ENCODE measurements around the gene CEP131.

The CEP131 gene

DNA sequence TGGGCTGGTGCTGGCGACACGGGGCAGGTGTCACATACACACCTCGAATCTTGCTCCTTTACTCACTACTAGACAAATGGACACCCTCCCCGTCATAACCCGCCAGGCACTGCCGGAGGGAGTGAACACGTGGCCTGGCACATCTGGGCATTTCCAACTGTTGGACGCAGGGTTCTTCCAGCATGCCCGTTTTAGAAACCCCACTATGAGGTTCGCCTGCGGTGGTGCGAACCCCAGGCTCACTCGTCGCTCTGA is 6.8 kb upstream of the CEP131 start:
- no peak for TF ChIP-seq ZNF184 (tag by site-specific recombination; IDR thresholded peaks at IDR 0.05)
- no peaks in the 10 kb centered on the region; the same call in 1 of the 2 replicates for H3K4me1 ChIP-seq (ENCODE audit: control insufficient read depth, insufficient read depth, low read length)
- no peaks in the 10 kb centered on the region for H3K9me3 ChIP-seq (ENCODE audit: control insufficient read depth, insufficient read depth, low read depth, low read length)
- no peak overlapping the region for H3K27ac ChIP-seq (ENCODE audit: extremely low read depth, low read depth, low read length)
- peaks cover 5 to 54% of the 10 kb centered on the region in 2 experiments; a peak in 2 of 3 replicates for H3K36me3 ChIP-seq (ENCODE audit: control insufficient read depth in 2 of 2, insufficient read depth in 1 of 2, low read length in 2 of 2)
- CTCF ChIA-PET = interaction anchor here (0.8 to 2.5 kb wide), 3 partner anchors 24 to 88 kb away, joined by 3 to 23 read pairs (median 3); no protein-coding TSS in a partner anchor
- POLR2A ChIA-PET = interaction anchor here (1.6 kb wide), 1 partner anchor 9 kb away, joined by 5 read pairs; the partner anchor contains the start of genes NDUFAF8 and TEPSIN
- no peak overlapping the region for H3K4me3 ChIP-seq (ENCODE audit: low read depth, low read length)

DNA sequence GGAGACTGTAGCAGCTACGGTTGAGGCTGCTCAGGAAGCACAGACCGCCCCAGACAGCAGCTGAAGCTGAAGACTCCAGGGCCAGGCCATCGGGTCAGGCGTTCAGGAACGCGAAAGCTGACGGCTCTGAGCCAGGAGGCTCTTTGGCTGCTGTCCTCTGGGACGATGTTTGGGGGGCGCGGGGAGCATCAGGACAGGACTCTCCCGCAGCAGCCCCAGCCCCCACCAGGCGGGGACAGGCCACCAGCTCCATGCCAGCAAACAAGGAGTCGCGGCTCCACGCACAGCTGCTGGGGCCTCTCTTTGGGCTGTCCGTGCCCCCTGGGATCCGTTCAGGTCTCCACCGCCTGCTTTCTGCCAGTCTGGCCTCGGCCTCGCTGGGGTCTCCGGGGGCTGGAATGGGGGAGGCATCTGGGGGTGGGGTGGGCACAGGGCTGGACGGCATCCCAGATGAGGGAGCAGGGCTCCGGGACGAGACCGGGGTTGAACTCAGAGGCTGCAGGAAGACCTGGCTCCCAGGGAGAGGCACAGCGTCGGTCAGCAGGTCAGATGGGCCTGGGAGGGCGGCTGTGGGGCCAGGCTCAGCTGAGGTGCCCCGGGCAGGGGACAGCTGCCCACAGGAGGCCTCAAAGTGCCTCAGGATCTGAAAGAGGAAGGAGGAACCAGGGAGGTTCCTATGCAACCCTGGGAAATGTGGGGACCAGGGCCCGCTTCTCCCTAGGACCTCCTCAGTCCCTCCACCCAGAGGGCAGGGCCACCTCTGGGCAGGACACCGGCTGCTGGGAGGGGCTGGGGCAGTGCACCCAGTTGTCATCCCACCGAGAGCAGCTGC is 6.3 kb upstream of the CEP131 start:
- ChIA-PET CTCF (interaction anchor here (0.8 kb wide), 1 partner anchor 24 kb away, joined by 3 read pairs; no protein-coding TSS in a partner anchor), POLR2A (interaction anchor here (0.9 kb wide), 1 partner anchor 323 kb away, joined by 3 read pairs; no protein-coding TSS in a partner anchor)
- Histone ChIP-seq H3K9me3 (ENCODE audit: control insufficient read depth, insufficient read depth, low read depth, low read length) (no peaks in the 10 kb centered on the region), H3K27ac (ENCODE audit: extremely low read depth, low read depth, low read length) (no peak overlapping the region), H3K4me3 (ENCODE audit: low read depth, low read length) (no peak overlapping the region), H3K4me1 (ENCODE audit: control insufficient read depth, insufficient read depth, low read length) (no peaks in the 10 kb centered on the region), H3K36me3 (ENCODE audit: control insufficient read depth in 2 of 2, insufficient read depth in 1 of 2, low read length in 2 of 2) (peaks cover 5 to 54% of the 10 kb centered on the region in 2 experiments; a peak in 2 of 3 replicates)
- TF ChIP-seq ZNF239 (tag by site-specific recombination; IDR thresholded peaks at IDR 0.05) (no peak), ZNF23 (tag by site-specific recombination; IDR thresholded peaks at IDR 0.05; ENCODE audit: borderline replicate concordance) (no peak), SALL2 (tag by site-specific recombination; IDR thresholded peaks at IDR 0.05; ENCODE audit: borderline replicate concordance) (no peak), SP7 (tag by site-specific recombination; IDR thresholded peaks at IDR 0.05) (no peak), ZNF843 (tag by site-specific recombination; IDR thresholded peaks at IDR 0.05) (no peak), ZNF354C (tag by site-specific recombination; IDR thresholded peaks at IDR 0.05; ENCODE audit: borderline replicate concordance, low read depth) (no peak), KLF1 (tag by site-specific recombination; IDR thresholded peaks at IDR 0.05) (no peak), ZFP3 (tag by site-specific recombination; IDR thresholded peaks at IDR 0.05; ENCODE audit: low read depth) (no peak), SCRT1 (tag by site-specific recombination; IDR thresholded peaks at IDR 0.05; ENCODE audit: borderline replicate concordance) (no peak), ZNF221 (tag by site-specific recombination; IDR thresholded peaks at IDR 0.05; ENCODE audit: borderline replicate concordance) (no peak), RBAK (tag by site-specific recombination; IDR thresholded peaks at IDR 0.05) (no peak), SP3 (tag by site-specific recombination; IDR thresholded peaks at IDR 0.05) (no peak)
- TF ChIP-seq, protein P1, sequence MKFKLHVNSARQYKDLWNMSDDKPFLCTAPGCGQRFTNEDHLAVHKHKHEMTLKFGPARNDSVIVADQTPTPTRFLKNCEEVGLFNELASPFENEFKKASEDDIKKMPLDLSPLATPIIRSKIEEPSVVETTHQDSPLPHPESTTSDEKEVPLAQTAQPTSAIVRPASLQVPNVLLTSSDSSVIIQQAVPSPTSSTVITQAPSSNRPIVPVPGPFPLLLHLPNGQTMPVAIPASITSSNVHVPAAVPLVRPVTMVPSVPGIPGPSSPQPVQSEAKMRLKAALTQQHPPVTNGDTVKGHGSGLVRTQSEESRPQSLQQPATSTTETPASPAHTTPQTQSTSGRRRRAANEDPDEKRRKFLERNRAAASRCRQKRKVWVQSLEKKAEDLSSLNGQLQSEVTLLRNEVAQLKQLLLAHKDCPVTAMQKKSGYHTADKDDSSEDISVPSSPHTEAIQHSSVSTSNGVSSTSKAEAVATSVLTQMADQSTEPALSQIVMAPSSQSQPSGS (tag by site-specific recombination; IDR thresholded peaks at IDR 0.05; ENCODE audit: low read depth) = no peak
- TF ChIP-seq, protein P2, sequence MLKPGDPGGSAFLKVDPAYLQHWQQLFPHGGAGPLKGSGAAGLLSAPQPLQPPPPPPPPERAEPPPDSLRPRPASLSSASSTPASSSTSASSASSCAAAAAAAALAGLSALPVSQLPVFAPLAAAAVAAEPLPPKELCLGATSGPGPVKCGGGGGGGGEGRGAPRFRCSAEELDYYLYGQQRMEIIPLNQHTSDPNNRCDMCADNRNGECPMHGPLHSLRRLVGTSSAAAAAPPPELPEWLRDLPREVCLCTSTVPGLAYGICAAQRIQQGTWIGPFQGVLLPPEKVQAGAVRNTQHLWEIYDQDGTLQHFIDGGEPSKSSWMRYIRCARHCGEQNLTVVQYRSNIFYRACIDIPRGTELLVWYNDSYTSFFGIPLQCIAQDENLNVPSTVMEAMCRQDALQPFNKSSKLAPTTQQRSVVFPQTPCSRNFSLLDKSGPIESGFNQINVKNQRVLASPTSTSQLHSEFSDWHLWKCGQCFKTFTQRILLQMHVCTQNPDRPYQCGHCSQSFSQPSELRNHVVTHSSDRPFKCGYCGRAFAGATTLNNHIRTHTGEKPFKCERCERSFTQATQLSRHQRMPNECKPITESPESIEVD (tag by site-specific recombination; IDR thresholded peaks at IDR 0.05) = no peak

DNA sequence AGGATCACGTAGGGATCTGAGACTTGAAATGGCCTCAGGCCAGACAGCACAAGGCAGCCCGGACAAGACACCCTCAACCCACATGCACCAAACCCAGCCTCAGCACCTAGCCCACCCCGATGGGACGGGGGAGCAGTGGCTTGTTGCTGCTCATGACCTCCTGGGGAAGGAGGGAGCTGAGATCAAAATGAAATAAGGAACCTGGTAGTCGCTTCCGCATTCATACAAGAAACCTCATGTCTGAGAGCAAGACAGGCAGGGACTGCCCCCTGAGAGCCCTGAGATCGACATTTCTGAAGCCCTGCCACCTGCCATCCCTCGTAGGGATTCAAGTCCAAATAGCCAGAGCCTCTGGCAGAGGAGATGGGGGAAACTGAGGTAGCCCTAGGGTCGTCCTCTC is 5.7 kb upstream of the CEP131 start:
- H3K9me3 ChIP-seq (ENCODE audit: control insufficient read depth, insufficient read depth, low read depth, low read length) = no peaks in the 10 kb centered on the region
- H3K36me3 ChIP-seq (ENCODE audit: control insufficient read depth in 2 of 2, insufficient read depth in 1 of 2, low read length in 2 of 2) = peaks cover 5 to 49% of the 10 kb centered on the region in 2 experiments; a peak in 2 of 3 replicates
- H3K4me3 ChIP-seq (ENCODE audit: low read depth, low read length) = no peak overlapping the region
- H3K4me1 ChIP-seq (ENCODE audit: control insufficient read depth, insufficient read depth, low read length) = 0 out of 2 replicates have a peak, but pooled peaks cover 2% of the 10 kb centered on the region
- CTCF ChIA-PET = no interaction called here
- POLR2A ChIA-PET = interaction anchor here (0.9 kb wide), 1 partner anchor 324 kb away, joined by 3 read pairs; no protein-coding TSS in a partner anchor
- H3K27ac ChIP-seq (ENCODE audit: extremely low read depth, low read depth, low read length) = no peak overlapping the region
- TF ChIP-seq ZNF501 (tag by site-specific recombination; IDR thresholded peaks at IDR 0.05) (no peak), GFI1B (tag by site-specific recombination; IDR thresholded peaks at IDR 0.05) (no peak), ZNF585B (tag by site-specific recombination; IDR thresholded peaks at IDR 0.05) (no peak), TRIM28 (IDR thresholded peaks at IDR 0.05; ENCODE audit: borderline replicate concordance, low read length) (no peak), ZNF335 (tag by site-specific recombination; conservative IDR thresholded peaks at IDR 0.05) (no peak), ZFP3 (tag by site-specific recombination; IDR thresholded peaks at IDR 0.05; ENCODE audit: low read depth) (no peak), TCF7L2 (IDR thresholded peaks at IDR 0.05; ENCODE audit: borderline replicate concordance, low read depth, low read length) (no peak), ZNF132 (tag by site-specific recombination; IDR thresholded peaks at IDR 0.05; ENCODE audit: borderline replicate concordance) (no peak), ZNF626 (tag by site-specific recombination; IDR thresholded peaks at IDR 0.05) (no peak)
- TF ChIP-seq, protein P3, sequence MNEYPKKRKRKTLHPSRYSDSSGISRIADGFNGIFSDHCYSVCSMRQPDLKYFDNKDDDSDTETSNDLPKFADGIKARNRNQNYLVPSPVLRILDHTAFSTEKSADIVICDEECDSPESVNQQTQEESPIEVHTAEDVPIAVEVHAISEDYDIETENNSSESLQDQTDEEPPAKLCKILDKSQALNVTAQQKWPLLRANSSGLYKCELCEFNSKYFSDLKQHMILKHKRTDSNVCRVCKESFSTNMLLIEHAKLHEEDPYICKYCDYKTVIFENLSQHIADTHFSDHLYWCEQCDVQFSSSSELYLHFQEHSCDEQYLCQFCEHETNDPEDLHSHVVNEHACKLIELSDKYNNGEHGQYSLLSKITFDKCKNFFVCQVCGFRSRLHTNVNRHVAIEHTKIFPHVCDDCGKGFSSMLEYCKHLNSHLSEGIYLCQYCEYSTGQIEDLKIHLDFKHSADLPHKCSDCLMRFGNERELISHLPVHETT (tag by site-specific recombination; IDR thresholded peaks at IDR 0.05) = no peak
- TF ChIP-seq, protein P4, sequence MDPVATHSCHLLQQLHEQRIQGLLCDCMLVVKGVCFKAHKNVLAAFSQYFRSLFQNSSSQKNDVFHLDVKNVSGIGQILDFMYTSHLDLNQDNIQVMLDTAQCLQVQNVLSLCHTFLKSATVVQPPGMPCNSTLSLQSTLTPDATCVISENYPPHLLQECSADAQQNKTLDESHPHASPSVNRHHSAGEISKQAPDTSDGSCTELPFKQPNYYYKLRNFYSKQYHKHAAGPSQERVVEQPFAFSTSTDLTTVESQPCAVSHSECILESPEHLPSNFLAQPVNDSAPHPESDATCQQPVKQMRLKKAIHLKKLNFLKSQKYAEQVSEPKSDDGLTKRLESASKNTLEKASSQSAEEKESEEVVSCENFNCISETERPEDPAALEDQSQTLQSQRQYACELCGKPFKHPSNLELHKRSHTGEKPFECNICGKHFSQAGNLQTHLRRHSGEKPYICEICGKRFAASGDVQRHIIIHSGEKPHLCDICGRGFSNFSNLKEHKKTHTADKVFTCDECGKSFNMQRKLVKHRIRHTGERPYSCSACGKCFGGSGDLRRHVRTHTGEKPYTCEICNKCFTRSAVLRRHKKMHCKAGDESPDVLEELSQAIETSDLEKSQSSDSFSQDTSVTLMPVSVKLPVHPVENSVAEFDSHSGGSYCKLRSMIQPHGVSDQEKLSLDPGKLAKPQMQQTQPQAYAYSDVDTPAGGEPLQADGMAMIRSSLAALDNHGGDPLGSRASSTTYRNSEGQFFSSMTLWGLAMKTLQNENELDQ (tag by site-specific recombination; IDR thresholded peaks at IDR 0.05; ENCODE audit: low read depth) = no peak
